HG03354 (cell line): Measurements from ENCODE around the gene NOTUM.
"Not testable (repeated sequence)": the region's sequence is repeated elsewhere in the genome, so short reads cannot be mapped to it uniquely, and the experiment has no call there.

ENCODE experiments used
- ATAC-seq: cut with Tn5 transposase; IDR thresholded peaks from one replicate; pipeline ENCODE4 v1.9.1; 2021; ENCODE audit warnings: mild to moderate bottlenecking; ENCODE audit not compliant: unreplicated experiment, poor library complexity, severe bottlenecking

NOTUM gene

DNA sequence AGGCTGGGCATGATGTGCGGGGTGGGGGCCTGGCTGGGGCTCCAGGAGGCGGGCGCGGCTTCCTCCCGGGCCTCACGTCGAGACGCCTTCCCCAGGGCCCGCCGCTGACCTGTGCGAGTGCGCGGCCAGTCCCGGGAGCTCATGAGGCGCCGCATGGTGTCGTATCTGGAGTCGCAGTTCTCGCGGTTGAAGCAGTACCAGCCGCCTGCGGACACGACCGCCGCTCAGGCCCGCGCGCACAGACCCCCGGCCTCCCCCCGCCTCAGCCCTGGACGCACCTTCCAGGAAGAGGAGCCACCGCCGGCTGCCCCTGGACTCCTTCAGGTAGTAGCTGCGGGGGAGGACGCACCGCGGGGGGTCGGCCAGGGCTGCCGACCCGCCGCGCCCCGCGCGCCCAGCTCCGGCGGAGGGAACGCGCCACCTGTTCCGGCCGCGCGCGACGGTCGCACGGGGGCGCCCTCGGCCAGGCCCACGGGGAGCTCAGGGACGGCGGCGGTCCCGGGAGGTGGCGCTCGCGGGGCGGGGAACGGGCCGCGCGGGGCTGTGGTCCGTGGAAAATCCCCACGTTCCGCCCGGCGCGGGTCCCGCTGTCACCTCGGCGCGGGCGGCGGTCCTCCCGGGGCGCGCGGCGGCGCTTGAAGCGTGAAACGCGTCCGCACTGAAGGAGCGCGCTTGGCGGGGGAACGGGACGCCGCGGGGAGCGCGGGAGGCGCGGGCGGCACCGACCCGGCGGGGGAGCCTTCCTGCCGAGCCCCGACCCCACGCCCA lies 1.4 kb downstream of the NOTUM start:
- ATAC-seq, result no peak

DNA sequence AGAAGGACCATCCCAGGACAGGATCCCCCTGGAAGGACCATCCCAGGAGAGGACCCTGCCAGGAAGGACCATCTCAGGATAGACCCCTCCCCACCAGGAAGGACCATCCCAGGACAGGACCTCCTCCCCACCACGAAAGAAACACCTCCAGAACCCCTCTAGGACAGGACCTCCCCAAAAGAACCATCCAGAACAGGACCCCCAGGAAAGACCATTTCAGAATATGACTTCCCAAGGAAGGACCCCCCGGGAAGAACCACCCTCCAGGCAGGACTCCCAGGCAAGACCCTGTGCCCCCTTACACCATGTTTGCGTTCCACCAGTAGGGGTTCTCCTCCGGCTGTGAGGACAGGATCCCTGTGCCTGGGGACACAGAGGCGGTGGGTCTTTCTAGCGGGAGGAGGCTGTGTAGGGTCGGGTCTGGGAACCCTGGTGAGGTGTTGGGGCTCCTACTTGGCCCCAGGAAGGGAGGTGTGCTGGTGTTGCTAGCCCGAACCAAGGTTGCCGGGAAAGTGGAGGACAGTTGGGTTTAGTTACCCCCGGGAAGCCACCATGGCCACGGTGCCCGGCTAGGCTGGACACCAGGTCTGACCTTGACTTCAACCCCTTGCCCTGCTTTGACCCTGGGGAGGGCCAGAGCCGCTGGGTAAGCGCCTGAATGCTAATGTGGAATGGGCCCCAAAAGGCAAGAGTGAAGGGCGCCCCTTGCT lies 2.2 kb downstream of the NOTUM start:
- no peak for ATAC-seq

DNA sequence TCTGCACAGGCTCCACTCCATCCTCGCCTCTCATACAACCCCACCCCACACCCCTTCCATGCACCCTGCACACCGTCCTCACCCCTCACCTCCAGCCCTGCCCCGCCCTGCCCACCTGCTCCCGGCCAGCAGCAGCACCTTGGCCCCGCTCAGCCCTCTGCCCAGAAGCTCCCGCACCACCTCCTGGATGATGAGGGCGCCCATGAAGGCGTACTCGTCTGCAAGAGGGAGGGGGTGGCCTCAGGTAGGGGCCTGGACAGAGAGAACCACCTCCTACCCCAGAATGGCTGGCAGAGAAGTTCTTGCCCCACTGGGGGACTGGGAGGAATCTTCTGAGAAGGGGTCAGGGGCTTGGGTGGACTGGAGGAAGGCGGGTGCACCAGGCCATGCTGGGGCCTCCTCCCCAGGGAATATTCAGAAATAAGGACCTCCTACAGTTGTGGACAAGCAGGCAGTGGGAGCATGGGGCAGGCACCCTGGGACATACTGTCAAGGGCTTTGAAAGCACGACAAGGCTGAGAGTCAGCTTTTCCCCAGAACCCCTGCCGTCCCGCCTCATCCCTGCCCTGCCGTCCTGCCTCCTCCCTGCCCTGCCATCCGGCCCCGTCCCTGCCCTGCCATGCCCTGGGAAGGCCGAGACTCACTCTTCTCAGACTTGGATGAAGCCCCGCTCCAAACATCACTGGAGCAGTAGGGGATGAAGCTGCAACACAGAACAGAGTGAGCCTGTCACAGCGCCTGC lies 3.1 kb downstream of the NOTUM start:
- no peak for ATAC-seq

DNA sequence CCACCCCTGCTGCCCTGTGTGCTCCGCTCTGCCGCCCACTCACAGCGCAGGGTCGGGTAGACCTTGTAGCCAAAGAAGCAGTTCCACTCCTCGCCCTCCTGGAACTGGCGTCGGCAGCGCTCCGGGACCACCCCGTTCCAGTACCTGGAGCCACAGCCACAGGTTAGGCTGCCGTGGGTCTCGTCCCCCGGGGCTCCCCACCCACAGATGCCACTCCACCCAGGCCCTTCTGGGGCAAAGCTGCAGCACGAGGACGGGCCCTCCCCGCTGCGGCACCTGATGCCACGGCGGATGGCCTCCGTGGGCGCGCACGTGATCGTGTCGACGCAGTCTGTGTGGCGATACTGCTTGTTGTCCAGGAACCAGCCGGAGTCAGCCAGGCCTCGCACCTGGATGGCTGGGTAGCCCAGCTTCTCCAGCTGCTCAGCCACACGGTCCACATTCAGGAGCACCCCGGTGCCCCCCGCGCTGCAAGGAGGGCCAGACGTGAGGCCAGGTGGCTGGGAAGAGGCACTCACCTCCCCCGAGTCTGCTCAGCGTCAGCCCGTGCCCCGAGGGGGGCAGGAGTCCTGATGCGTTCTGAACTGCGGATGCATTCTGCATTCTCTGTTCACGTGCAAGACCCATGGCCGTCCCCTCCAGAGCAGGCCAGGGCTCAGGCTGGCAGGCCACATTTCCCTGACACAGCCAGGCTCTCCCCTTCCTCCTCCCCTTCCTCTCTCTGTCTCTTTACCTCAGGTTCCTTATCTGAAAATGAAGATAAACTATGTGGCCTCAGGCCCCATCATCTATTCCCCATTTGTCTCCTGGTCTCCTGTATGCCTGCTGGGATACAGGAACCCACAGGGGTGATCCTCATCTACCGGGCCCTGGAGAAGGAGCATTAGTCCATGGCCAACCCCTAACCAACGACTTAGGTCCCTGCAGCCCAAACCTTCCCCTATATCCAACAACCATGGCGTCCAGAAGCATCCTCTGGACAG lies 4.1 kb downstream of the NOTUM start:
- ATAC-seq, result no peak

DNA sequence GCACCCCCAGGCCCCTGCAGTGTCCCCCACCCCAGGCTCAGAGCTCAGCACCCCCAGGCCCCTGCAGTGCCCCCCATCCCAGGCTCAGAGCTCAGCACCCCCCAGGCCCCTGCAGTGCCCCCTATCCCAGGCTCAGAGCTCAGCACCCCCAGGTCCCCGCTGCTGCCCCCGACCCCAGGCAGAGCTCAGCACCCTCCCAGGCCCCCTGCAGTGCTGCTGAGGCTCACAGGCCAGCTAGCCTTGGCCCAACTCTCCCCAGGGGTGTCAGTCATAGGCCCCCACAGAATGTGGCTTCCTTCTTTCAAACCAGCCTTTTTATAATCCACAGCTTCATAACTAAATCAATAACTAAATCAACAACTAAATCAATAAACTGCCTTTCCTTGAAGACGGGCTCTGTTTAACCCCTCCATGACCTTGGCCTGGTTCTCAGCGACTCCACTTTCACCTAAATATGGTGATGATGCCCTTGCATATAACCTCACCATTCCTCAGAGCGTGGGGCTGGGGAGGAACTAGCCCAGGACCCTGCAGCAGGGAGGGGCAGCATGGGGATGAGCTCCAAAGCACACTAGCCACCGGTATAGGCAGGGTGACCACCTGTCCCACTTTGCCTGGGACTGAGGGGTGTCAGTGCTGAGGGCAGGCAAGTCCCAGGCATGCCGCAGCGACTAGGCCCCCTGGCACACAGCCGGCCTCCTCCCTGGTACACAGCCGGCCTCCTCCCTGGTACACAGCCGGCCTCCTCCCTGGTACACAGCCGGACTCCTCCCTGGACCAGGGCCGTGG lies 5.0 kb downstream of the NOTUM start:
- ATAC-seq, result no peak

DNA sequence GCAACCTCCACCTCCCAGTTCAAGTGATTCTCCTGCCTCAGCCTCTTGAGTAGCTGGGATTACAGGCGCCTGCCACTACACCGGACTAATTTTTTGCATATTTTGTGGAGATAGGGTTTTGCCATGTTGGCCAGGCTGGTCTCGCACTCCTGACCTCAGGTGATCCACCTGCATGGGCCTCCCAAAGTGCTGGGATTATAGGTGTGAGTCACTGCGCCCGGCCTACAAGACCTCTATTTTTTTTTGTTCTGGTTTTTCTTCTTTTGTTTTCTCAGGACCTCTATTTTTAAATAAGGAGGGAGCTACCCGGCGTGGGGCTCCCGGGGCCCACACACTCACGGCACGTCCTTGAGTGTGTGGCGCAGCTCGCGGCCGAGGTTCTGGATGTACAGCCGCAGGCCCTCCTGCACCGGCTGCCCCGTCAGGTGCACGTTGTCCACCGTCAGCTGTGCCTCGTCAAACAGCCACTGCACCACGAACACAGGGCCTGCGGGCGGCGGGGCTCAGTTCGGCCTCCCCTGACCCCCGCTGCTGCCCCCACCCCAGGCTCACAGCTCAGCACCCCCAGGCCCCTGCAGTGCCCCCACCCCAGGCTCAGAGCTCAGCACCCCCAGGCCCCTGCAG lies 5.8 kb downstream of the NOTUM start:
- ATAC-seq, result no peak

DNA sequence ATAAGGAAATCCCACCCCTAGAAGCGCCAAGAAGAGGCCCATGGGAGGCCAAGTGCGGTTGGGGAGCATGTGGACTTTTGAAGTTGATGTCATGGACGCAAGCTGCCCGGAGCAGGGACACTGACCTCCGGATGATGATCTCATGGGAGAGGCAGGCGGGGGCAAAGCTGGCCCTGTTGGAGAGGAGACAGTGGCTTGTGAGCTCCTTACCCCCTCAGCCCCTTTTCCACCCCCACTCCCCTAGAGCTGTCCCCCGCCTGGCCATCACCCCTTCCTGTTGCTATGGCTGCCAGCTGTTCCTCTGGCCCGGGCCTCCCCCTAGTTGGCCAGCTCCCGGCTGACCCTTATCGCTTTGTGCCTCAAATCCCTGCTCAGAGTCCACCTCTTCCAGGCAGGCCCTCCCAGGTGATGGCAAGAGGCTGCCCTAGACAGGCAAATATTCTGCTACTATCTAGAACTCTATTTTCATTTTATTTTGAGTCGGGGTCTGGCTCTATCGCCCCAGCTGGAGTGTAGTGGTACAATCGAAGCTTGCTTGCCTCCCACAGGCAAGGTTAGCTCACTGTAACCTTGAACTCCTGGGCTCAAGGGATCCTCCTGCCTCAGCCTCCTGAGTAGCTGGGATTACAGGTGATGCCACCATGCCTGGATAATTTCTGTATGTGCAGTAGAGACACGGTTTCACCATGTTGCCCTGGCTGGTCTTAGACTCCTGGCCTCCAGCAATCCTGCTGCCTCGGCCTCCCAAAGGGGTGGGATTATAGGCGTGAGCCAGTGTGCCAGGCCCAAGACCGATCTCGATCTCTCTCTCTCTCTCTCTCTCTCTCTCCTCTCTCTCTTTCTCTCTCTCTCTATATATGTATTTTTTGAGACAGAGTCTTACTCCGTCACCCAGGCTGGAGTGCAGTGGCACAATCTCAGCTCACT lies 6.6 kb downstream of the NOTUM start:
- ATAC-seq, result no peak

DNA sequence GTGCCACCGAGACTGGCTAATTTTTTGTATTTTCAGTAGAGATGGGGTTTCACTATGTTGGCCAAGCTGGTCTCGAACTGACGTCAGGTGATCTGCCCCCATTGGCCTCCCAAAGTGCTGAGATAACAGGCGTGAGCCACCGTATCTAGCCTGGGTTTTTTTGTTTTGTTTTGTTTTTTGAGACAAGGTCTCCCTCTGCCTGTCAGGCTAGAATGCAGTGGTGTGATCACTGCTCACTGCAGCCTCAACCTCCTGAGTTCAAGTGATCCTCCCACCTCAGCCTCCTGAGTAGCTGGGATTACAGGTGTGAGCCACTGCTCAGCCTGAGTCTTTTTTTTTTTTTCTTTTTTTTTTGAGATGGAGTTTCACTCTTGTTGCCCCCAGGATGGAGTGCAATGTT lies 7.5 kb downstream of the NOTUM start:
- ATAC-seq, result not testable (repeated sequence)

DNA sequence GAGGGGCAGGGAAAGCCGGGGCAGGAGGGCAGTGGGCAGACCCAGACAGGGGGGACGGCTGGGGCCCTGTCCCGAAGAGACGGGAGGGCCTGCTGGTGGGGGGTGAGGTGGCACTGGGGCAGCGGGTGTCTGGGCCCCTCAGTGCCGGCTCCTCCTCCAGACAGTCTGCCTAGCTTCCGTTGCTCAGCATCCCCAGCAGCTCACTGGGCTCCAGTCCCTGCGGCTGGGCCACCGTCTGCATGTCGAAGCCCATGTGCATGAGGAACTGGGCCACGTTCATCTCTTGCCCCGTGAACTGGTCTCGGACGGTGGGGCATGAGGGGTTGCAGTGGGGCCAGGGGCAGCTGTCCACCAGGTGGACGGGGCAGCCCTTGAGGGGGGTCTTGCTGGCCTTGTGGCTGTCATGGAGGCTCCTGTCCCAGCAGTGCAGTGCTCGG lies 8.2 kb downstream of the NOTUM start:
- no peak for ATAC-seq

DNA sequence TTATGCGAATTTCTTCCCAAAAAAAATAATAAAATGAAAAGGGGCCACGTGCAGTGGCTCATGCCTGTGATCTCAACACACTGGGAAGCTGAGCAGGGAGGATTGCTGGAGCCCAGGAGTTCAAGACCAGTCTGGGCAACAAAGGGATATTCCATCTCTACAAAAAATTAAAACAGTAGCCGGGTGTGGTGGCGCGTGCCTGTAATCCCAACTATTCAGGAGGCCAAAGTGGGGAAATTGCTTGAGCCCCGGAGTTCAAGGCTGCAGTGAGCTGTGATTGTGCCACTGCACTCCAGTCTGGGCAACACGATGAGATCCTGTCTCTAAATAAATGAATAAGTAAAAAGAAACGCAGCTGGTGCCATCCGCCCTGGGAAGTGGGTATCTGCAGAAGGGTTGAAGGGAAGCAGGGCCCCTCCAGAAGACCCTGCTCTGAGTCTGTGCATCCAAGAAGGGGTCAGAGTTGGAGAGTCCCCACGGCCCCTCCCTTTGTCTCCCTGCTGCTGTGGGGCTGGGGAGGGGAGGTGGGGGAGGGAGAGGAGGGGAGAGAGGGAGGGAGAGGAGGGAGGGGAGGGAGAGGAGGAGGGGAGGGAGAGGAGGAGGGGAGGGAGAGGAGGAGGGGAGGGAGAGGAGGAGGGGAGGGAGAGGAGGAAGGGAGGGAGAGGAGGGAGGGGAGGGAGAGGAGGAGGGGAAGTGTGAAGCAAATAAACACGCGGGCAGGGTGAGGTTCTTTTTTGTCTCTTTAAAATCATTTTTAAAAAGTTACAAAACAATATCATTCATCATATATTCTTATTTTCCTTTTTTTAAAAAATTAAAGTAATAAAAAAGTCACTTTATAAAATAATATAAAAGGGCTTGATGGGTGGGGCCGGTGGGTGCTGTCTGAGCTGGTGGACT lies 9.0 kb downstream of the NOTUM start:
- ATAC-seq, result no peak

DNA sequence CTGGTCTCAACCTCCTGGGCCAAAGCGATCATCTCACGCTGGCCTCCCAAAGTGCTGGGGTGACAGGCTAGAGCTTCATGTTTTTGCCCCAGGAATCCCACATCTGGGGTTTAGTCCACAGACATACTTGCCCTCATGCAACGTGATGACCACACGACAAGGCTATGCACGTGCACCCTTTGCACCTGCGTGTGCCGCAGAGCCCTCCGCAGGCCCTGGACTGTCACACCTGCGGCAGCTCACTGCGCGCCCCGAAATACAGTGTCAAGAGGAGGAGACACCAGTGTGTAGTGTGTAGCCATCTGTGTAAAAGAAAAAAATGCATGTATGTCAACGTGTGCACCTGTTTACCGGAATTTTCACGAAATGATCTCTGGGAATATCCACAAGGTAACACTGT lies 10.5 kb downstream of the NOTUM start:
- ATAC-seq, result no peak

DNA sequence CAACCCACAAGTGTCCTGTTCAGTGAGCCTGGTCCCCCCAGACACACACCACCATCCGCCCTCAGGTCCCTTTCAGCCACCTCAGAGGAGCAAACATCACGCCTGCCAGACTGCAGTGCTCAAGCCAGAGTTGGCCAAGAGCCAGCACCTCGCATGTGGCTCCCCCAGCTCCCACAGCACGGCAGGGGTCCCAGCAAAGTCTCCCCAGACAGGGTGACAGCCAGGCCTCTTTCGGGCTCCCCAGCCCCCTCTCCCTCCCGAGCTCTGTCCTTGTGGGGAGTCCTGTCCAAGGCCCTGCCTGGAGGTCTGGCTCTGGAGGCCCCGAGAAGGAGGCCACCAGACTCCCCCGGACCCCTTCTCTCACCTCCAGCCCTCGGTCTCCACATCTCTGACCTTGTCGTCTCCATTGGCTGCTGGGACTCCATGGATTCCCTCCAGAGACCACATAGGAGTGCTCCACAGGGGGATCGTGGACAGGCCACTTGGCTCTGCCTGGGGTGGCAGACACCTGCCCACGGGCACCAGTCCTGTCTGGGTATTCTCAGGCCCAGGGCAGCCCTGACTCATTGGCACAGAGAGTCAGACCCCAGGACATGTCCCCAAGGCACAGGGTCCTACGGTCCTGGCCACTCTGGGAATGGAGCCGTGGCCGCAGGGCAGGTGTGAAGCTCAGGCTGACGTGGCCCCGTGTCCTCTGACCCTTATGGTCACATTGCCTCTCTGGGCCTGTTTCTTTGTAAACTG lies 12.2 kb downstream of the NOTUM start:
- ATAC-seq, result no peak

DNA sequence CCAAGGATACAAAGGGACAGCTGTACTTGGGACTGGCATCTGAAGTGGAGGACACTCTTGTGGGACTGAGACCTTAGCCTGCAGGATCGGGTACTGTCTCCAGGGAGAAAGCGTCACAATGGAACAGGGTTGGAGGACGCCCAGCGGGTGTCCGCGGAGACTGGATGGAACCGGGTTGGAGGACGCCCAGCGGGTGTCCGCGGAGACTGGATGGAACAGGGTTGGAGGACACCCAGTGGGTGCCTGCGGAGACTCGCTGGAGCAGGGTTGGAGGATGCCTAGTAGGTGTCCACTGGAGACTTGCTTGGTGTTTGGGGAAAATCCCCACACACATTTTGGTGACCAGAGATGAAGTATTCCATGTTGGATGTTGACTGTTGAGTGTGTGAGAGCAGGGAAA lies 13.8 kb downstream of the NOTUM start, which contains the start of gene MYADML2:
TSS of gene MYADML2 (minus strand) at position 45 of the 400 bp plus-strand sequence. CDS start 5,492 bp downstream, outside the sequence.
- no peak for ATAC-seq

DNA sequence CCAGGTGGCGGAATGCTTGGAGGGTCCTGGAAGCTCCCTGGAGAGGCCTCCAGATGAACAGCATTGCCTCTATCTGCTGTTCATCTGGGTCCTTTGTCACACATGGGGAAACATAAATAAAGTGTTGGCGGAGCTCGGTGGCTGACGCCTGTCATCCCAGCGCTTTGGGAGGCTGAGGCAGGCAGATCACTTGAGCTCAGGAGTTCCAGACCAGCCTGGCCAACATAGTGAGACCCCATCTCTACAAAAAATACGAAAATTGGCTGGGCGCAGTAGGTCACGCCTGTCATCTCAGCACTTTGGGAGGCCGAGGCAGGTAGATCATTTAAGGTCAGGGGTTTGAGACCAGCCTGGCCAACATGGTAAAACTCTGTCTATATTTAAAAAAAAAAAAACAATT lies 16.1 kb downstream of the NOTUM start:
- ATAC-seq, result no peak

DNA sequence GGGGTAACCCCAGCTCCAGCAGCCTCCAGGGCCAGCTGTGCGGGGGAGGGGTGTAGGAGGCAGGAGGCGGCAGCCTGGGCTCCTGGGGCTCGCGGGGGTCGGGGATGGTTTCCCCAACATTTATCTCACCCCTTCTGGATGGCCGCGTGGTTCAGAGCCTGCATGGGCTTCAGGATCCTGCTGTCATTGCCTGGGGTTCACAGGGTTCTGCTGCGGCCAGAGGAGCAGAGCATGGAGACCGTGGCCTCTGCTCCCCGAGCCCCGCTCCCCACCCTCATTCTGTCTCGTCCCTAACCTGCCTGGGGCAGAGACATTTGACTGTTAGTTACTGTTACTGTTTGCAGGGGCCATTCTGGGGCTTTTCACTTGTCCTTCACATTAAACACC lies 18.8 kb downstream of the NOTUM start:
- no peak for ATAC-seq
